Fibroblast of upper back skin (primary cell): ENCODE measurements around the gene GPRIN3.
"Not testable (repeated sequence)": the region's sequence is repeated elsewhere in the genome, so short reads cannot be mapped to it uniquely, and the experiment has no call there.

ENCODE experiments used
- DNase-seq: peaks from one replicate; pipeline ENCODE4 v3.0.0-alpha.2; 2013

The GPRIN3 gene

GRCh38 chr4:89204624-89205023 is 103.0 kb downstream of the GPRIN3 start:
- DNase-seq = peak; percentile 4

- no peak for DNase-seq
Observed at GRCh38 chr4:89203902-89204301, 103.7 kb downstream of the GPRIN3 start.

DNA sequence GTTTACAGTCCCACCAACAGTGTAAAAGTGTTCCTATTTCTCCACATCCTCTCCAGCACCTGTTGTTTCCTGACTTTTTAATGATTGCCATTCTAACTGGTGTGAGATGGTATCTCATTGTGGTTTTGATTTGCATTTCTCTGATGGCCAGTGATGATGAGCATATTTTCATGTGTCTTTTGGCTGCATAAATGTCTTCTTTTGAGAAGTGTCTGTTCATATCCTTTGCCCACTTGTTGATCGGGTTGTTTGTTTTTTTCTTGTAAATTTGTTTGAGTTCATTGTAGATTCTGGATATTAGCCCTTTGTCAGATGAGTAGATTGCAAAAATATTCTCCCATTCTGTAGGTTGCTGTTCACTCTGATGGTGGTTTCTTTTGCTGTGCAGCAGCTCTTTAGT is 108.2 kb downstream of the GPRIN3 start:
- not testable (repeated sequence) for DNase-seq

GRCh38 chr4:89197920-89198319 is 109.7 kb downstream of the GPRIN3 start:
- no peak for DNase-seq

- no peak for DNase-seq
Observed at GRCh38 chr4:89196745-89197144, 110.9 kb downstream of the GPRIN3 start.

- DNase-seq = peak; percentile 75
Observed at GRCh38 chr4:89196056-89196674, 111.4 kb downstream of the GPRIN3 start.

- DNase-seq = no peak
Observed at GRCh38 chr4:89193843-89194242, 113.8 kb downstream of the GPRIN3 start.
